Right ventricle myocardium superior (tissue), 1 donor: ENCODE results near the gene ACP7. TPM values are rescaled to one million over a fixed set of nuclear protein-coding genes. Genes with fewer than 3 reads are reported as not detected.

Source experiments
- ATAC-seq: fragments of 200-7000 bp; cut with Tn5 transposase; one replicate; pipeline ENCODE4 v1.9.1; 2020; ENCODE audit warnings: mild to moderate bottlenecking; ENCODE audit not compliant: poor library complexity
- DNase-seq: peaks from one replicate; pipeline ENCODE4 v3.0.0-alpha.2; 2020
- intact Hi-C: fragments of 100-400 bp; cut with DNase I; formaldehyde crosslinking; loops from one replicate; pipeline ENCODE4 v1.11.2; 2022
- total RNA-seq: library from RNA; stranded (reverse); fragmentation: NEBNext Ultra II Directional; extraction: Animal tissue kit (Norgen Biotek cat#: 25700); gene quantifications from one replicate; pipeline ENCODE4 v1.2.1, GENCODE V29; 2021
- donor health status: DM: no; HTN: yes; CAD: no; lungs with severe emphysema.

Gene ACP7
- total RNA-seq, 1 donor from 2014 or later = not detected

GRCh38 chr19:39126312-39127187 is 42.4 kb downstream of the ACP7 start:
- intact Hi-C loops = loop anchor here (5.0 kb wide), 1 partner anchor 216 kb away; the partner anchor contains the start of gene SAMD4B
- no peak for ATAC-seq
- DNase-seq = no peak

DNA sequence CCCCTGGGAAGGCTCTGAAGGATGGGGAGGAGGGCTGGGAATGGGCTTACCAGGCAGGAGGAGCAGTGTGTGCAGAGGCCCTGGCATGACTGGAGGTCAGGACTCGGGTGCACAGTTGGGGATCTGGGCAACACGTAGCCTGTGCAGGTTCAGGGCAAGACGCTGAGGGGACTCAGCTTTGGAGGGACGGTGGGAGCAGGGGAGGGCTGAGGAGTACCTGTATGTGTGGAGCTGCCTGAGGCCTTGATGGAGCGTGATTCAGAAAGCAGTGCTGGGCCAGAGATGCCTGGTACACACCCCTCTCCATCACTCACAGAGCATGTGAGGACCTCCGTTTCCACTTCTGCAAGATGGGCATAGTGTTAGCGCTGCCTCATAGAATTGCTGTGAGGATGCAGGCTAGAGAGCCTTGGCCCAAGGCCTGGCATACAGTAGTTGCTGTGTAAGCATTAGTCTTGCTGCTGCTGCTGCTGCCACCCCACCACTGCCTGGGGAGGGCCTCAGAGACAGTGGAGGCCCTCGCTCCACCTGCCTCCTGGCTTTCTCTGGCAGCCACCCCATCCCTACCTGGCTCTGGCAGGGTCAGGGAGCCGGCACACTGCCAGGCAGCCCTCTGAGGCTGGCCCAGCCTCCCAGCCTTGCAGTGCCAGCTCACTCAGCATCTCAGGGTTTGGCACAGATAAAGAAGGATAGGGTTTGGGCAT is 43.8 kb downstream of the ACP7 start:
- ATAC-seq = no peak
- intact Hi-C loops = loop anchor here (5.0 kb wide), 1 partner anchor 214 kb away; the partner anchor contains the start of gene SAMD4B
- no peak for DNase-seq

DNA sequence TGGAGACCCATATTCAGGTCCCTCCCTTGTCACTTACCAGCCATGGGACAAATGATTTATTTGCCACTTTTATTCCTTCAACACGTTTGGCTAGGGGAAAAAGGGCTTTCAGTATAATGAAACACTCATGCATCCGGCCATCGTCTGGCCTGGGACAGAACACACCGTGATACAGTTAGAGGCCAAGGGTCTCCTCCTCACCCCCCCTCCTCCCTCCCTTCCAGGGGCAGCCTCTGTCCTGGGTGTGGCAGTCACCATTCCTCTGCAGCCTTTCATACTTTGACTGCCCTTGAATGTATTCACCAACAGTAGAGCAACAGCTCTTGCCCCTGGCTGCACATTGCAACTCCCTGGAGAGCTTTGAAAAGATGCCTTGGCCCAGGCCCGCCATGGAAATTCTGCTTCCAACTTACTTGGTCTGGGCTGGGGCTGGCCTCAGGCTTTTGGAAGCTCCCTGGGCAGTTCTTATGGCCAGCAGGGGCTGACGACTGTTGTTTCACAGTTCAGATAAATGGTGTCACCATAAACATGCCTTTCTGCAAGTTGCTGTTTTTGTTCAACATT is 44.4 kb downstream of the ACP7 start:
- ATAC-seq (no peak), DNase-seq (no peak)
- intact Hi-C loops = loop anchor here (5.0 kb wide), 1 partner anchor 214 kb away; the partner anchor contains the start of gene SAMD4B

GRCh38 chr19:39129116-39129515 is 44.9 kb downstream of the ACP7 start:
- DNase-seq = no peak
- intact Hi-C loops = loop anchor here (5.0 kb wide), 1 partner anchor 213 kb away; the partner anchor contains the start of gene SAMD4B
- no peak for ATAC-seq

DNA sequence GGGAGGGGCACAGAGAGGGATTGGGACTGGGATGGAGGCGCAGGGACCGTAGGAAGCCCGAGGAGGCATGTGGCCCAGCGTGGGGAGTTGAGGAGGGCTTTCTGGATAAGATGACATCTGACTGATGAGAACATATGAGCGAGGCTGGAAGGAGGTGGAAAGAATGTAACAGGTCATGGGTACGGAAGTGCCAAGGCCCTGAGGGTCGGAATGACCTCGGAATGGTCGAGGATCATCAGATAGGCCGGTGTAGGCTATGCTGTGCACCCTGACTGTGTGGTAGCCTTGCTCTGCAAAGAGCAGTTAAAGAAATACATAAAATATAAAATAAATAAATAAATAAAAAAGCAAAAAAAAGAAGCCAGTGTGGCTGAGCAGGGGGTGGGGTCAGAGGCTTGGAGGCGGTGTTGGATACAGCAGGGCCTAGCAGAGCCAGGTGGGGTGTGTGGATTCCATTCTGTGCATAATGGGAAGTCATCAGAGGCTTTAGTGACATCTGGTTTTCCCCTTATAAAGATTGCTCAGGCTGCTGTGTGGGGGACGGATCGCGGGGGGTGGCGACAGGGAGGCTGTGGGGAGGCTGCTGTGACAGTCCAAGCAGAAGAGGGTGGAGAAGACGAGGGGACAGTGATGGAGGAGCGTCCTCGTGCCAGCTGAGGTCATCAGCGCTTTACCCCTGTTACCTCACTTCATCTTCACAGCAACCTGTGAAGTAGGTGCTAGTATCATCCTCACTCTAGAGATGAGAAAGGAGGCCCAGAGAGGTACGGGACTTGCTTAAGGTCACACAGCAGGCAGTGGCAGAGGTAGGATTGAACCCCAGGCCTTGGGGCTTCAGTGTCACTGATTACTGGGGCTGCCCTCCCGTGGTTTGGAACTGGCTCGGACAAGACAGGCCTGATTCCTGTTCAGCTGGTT is 46.4 kb downstream of the ACP7 start:
- ATAC-seq (no peak), DNase-seq (no peak)
- intact Hi-C loops = no loop called here

GRCh38 chr19:39131255-39131755 is 47.1 kb downstream of the ACP7 start:
- DNase-seq = peak; percentile 78
- intact Hi-C loops = no loop called here
- ATAC-seq = peak; percentile 60

DNA sequence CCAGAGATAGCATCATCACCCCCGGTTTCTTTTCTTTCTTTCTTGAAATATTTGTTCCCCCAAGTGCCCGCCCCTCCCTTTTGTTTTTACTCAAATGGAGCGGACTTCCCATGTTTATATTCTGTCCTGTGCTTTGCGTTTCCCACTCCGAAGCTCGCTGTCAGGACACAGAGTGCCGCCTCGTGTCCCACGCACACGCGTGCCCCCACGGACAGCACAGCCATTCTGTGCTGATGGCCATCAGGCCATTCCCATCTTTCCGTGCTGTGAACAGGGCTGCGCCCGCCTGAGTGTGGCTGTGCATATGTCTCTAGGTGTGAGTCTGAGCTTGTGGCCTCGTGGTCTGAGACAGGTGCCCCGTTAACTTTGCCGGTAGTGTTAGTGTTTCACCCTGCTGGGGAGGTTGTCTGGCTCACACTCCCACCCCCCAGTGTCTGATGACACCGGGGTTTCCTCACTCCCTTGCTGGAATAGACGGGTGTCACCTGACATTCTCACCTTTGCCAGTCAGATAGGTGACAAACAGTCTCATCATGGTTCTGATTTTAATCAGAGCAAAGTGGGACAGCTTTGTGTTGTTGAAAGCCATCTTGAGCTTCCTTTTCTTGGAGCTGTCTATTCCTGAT is 48.3 kb downstream of the ACP7 start:
- DNase-seq (no peak), ATAC-seq (no peak)
- intact Hi-C loops = no loop called here

DNA sequence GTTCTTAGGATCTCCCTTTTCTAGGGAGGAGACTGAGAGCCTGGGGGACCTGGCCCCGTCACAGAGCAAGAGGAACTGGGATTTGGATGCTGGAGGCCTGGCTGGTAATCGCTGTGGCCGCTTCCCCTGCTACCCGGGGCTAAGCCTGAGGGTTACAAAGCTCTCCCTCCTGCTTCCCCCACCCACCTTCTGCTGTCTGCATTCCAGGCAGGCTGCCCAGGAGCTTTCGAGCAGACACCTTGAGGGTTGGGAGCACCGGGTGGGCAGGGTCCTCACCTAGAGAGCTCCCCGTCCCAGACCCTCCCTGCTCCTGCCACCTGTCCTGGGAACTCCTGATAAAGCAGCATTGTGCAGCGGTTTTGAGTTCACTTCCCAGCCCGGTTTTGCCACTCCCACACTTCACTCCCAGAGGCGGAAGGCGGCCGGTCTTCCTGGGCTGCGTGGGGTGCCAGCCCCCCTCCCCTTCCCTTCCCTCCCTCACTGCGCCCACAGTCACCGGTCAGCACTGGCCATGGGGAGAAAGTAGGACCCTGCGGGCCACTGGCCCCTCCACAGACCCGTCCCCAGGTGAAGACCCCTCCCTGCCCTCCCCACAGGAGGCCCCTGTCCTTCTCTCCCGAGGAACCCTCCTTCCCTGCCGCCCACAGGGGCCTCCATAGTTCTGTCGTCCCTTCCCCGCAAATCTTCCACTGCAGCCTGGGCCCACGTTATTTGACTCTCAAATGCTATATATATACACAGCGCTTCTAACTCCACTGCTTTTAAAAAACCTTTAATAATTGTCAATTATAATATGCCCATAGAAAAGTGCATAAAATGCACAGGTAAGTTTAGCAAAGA is 49.5 kb downstream of the ACP7 start:
- ATAC-seq = peak; percentile 46
- intact Hi-C loops = no loop called here
- DNase-seq = no peak

- ATAC-seq = no peak
- intact Hi-C loops = no loop called here
- no peak for DNase-seq
Measured at GRCh38 chr19:39135701-39136100, 51.5 kb downstream of the ACP7 start.

GRCh38 chr19:39136225-39136940 is 52.2 kb downstream of the ACP7 start:
- ATAC-seq (no peak), DNase-seq (no peak)
- intact Hi-C loops = no loop called here

- DNase-seq = no peak
- intact Hi-C loops = no loop called here
- ATAC-seq = no peak
Measured at GRCh38 chr19:39137131-39137530, 53.0 kb downstream of the ACP7 start.

DNA sequence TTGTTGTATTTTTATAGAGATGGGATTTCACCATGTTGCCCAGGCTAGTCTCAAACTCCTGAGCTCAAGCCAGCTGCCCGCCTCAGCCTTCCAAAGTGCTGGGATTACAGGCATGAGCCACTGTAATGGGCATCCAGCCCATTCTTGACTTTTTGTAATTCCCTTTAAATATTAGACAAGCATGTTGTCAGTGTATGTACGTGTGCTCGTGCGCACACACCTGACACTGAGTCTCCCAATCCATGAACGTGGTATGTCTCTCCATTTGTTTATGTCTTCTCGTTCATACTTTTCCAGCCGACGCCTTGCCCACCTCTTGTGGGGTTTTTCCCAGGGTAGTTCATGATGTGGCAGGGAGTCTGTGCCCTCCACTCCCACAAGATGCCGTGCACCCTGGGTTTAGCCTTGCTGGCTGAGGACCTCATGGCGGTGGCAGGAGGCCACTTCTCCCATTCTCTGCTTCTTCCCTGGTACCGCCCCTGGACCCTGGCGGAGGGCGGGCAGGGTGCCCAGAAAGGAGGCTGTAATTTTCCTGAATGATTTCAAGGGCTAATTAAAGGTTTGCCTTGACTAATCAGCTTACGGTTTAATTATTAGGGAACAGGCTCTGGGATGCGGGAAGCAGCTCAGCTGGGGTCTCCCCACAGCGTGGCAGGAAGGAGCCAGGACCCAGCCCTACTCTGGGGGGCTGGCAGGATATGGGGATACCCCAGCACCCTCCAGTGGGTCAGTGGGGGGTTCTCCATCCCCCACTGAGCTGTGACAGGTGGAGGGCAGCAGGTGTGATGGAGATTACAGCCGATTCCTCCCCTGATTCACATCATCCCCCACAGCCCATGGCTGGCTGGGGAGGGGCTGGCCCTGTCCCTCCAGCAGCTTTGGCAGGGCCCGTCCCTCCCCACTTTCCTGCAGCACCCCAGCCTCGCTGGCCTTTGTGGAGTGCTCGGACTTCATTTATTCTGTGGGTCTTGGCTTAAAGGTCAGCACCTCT is 54.3 kb downstream of the ACP7 start:
- ATAC-seq (no peak), DNase-seq (no peak)
- intact Hi-C loops = no loop called here

DNA sequence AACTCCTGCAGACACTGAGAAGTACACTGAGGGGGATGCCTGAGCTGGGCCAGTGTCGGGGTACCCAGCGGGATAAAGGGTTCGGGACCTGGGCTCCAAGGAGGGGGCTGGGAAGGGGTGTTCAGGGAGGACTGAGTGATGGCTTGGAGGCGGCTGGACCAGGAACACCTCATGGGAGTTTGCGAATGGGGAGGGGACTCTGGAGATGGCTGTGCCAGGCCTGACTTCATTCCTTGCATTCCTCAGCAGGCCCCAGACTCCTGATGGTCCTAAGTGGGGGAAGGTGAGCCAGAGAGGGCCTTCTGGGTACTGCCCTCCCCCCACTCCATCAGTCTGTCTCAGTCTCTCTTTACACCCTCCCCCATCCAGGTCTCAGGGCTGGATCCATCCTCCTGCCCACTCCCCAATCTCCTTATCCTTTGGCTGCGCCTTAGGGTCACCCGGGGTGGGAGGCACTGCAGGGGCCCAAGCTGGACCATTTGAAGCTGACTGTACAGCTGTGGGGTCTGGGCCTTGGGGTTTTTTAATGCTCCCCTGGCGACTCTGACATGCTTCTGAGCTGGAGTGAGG is 55.2 kb downstream of the ACP7 start:
- DNase-seq = no peak
- no peak for ATAC-seq
- intact Hi-C loops = no loop called here

DNA sequence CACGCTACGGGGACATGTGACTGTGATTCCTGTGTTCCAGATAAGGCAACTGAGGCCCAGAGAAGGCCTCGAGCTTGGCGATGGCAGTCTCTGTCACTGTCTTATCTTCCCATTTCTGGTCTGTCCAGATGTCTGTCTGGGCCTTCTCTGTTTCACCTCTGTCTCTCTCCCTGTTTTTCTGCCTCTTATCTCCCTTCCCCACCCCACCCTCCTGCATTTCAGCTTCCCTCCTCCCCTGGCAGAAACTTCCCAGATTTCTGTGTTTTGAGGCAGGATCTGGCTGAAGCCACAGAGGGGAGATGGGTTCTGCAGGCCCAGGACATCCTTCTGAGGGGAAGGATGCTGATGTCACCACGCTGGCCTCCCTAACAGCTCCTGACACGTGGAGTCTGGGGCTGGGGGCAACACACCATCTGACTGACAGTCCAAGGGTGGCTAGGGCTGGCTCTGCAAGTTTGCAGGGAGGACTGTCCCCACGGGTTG is 55.8 kb downstream of the ACP7 start:
- no peak for DNase-seq
- intact Hi-C loops = no loop called here

GRCh38 chr19:39140594-39140993 is 56.4 kb downstream of the ACP7 start:
- DNase-seq = no peak
- intact Hi-C loops = no loop called here
- no peak for ATAC-seq

More for the DNA sequence above, 55.8 kb downstream of the ACP7 start:
- no peak for ATAC-seq
